Melanocyte of skin (primary cell): ENCODE results near the gene MAML1. TPM values are rescaled to one million over a fixed set of nuclear protein-coding genes. Genes with fewer than 3 reads are reported as not detected.

ENCODE experiments used
- small RNA-seq, 2 donors: library from RNA; depleted of rRNA; stranded (forward); fragments of <200 nt; gene quantifications; one replicate each; pipeline ENCODE3, GENCODE V24; 2012
- total RNA-seq, 2 donors: library from RNA; depleted of rRNA; stranded (reverse); fragments of >200 nt; gene quantifications; 2 replicates each; pipeline ENCODE4 v1.2.3, GENCODE V29; 2012

The MAML1 gene
- total RNA-seq: 10 to 100 TPM in 1 of 2 donors, 1 to 10 TPM in 1; 8.6 to 12.0 TPM

GRCh38 chr5:179732412-179732917 is at the start of gene MAML1:
Gene MAML1 (plus strand): TSS chr5:179732822. CDS start chr5:179733113, 291 bp downstream.

GRCh38 chr5:179698935-179699615 is 33.5 kb upstream of the MAML1 start, which contains the start of gene CANX:
Gene CANX (plus strand): TSS chr5:179698967. CDS start chr5:179705682, 6,715 bp downstream.

GRCh38 chr5:179793468-179794139 is 61.0 kb downstream of the MAML1 start, which contains the start of gene LTC4S:
Gene LTC4S (plus strand): TSS chr5:179793986. CDS start chr5:179794081, 95 bp downstream.

GRCh38 chr5:179806250-179807048 is 73.8 kb downstream of the MAML1 start, which contains the start of gene MGAT4B:
Gene MGAT4B (minus strand): TSS chr5:179806866. CDS start chr5:179806583, 283 bp downstream.

GRCh38 chr5:179820483-179821297 is 88.1 kb downstream of the MAML1 start, which contains the start of gene SQSTM1:
Gene SQSTM1 (plus strand): TSS chr5:179820905. CDS start chr5:179820937, 32 bp downstream.

Small RNA genes within 50 kb of the gene (small RNA-seq; reads per million reads assigned to genes)
- gene MIR1229: 0.06 to 0.77 reads per million in 2 donors

Other genes with a start within 250 kb of the MAML1 start
- 10 to 100 TPM; 22.0 to 27.3 TPM for gene RUFY1, start 182.3 kb upstream of the MAML1 start, total RNA-seq
- gene HNRNPH1, start 109.2 kb upstream of the MAML1 start, total RNA-seq: 100 to 1,000 TPM; 307 to 395 TPM
- gene CBY3, start 51.8 kb upstream of the MAML1 start, total RNA-seq: not detected
- gene CANX, start 33.9 kb upstream of the MAML1 start, total RNA-seq: 100 to 1,000 TPM; 454 to 721 TPM
- gene LTC4S, start 61.2 kb downstream of the MAML1 start, total RNA-seq: not detected
- 100 to 1,000 TPM in 1 of 2 donors, 10 to 100 TPM in 1; 90.5 to 103 TPM for gene MGAT4B, start 74.0 kb downstream of the MAML1 start, total RNA-seq
- 100 to 1,000 TPM; 670 to 701 TPM for gene SQSTM1, start 88.1 kb downstream of the MAML1 start, total RNA-seq
- gene MRNIP, start 126.0 kb downstream of the MAML1 start, total RNA-seq: 1 to 10 TPM; 5.9 to 7.3 TPM
- gene TBC1D9B, start 175.1 kb downstream of the MAML1 start, total RNA-seq: 10 to 100 TPM; 71.6 to 87.6 TPM